VCaP (cell line): ENCODE measurements around the gene ZNF681.
"Not testable (repeated sequence)": the region's sequence is repeated elsewhere in the genome, so short reads cannot be mapped to it uniquely, and the experiment has no call there.

Source experiments
- H3K27ac ChIP-seq: fragments of 450-650 bp; 2 replicates; pipeline ENCODE4 v1.5.1; 2017
- TF ChIP-seq, protein P1 (sequence below): fragments of 450-650 bp; conservative IDR thresholded peaks from 2 replicates; pipeline ENCODE4 v1.5.1; 2017; ENCODE audit warnings: mild to moderate bottlenecking, moderate library complexity

The ZNF681 gene

DNA sequence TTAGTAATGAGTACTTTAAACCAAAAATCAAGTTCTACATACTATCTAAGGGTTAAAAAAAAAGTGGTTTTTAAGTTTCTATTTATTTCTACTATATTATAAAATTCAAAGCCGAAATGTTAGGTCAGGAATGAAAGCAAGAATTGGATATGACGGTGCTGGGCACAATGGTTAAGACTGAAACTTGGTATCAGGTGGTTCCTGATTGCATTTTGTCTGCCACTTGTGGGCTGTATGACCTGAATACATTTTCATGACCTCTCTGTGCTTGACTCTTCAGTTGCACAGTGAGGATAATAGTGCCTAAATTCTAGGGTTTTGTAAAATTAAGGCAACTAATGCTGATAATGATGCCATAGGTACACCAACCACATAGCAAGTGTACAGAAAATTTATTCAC, 49.3 kb downstream of the ZNF681 start:
- TF ChIP-seq, protein P1, sequence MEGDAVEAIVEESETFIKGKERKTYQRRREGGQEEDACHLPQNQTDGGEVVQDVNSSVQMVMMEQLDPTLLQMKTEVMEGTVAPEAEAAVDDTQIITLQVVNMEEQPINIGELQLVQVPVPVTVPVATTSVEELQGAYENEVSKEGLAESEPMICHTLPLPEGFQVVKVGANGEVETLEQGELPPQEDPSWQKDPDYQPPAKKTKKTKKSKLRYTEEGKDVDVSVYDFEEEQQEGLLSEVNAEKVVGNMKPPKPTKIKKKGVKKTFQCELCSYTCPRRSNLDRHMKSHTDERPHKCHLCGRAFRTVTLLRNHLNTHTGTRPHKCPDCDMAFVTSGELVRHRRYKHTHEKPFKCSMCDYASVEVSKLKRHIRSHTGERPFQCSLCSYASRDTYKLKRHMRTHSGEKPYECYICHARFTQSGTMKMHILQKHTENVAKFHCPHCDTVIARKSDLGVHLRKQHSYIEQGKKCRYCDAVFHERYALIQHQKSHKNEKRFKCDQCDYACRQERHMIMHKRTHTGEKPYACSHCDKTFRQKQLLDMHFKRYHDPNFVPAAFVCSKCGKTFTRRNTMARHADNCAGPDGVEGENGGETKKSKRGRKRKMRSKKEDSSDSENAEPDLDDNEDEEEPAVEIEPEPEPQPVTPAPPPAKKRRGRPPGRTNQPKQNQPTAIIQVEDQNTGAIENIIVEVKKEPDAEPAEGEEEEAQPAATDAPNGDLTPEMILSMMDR, result no peak
- no peak overlapping the region for H3K27ac ChIP-seq

DNA sequence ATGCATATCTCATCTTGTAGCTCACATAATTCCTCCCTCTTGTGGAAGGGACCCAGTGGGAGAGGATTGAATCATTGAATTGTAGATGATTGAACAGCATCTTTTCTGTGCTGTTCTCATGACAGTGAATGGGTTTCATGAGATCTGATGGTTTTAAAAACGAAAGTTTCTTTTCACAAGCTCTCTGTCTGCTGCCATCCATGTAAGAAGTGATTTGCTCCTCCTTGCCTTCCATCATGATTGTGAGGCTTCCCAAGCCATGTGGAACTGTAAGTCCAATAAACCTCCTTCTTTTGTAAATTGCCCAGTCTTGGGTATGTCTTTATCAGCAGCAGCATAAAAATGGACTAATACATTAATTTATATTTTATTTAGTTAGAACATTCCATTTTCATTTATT, 52.0 kb downstream of the ZNF681 start:
- H3K27ac ChIP-seq, result no peak overlapping the region
- TF ChIP-seq, protein P1, result no peak

DNA sequence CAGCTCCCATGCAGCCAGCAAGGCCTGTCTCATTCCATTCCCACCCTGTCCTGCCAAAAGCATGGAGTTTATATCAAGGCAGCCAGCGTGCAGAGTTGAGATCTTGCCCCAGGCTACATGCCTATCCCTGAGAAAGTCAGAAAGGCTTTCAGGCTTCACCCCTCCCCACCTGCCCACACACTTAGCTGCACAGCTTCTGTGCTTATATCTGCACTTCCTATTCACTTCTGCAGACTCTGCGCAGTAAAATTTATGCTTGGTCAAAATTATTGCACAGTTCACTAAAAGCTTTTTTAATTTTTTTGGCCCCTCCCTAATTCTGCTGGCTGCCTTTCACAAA, 59.2 kb downstream of the ZNF681 start:
- no peak overlapping the region for H3K27ac ChIP-seq
- TF ChIP-seq, protein P1, result no peak

DNA sequence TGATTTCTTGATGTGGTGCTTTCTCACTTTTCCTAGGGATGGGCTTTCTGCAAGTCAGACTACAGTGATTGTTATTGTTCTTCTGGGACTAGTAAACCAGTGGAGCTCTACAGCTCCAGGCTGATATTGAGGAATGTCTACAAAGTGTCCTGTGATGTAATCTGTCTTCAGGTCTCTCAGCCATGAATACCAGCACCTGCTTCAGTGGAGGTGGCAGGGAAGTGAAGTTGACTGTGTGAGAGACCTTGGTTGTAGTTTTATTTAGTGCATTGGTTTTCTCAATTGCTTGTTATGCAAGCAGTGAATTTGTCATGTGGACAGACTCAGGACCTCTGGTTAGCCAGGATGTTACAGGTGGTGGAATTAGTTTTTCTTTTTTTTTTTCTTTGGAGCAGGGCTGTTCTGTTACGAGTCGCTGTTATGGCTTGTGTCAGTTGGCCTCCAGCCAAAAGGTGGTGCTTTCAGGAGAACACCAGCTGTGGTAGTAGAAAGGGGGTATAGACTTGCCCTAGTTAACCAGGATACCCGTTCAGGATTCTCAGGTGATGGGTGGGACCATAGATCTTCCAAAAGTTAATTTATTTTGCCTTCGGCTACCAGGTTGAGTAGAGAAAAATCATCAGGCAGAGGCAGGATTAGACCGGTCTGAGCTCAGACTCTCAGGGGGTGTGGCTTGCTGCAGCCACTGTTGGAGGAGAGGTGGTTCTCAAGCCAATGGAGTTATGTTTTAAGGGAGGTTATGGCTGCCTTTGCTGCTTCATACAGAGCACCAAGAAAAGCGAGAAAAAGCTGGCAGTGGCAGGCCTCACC, 59.8 kb downstream of the ZNF681 start:
- TF ChIP-seq, protein P1, result no peak
- no peak overlapping the region for H3K27ac ChIP-seq

DNA sequence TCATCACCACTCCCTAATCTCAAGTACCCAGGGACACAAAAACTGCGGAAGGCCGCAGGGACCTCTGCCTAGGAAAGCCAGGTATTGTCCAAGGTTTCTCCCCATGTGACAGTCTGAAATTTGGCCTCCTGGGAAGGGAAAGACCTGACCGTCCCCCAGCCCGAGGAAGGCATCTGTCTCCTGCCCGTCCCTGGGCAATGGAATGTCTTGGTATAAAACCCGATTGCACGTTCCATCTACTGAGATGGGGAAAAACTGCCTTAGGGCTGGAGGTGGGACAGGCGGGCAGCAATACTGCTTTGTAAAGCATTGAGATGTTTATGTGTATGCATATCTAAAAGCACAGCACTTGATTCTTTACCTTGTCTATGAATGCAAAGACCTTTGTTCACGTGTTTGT, 65.8 kb downstream of the ZNF681 start:
- not testable (repeated sequence) for H3K27ac ChIP-seq
